Mammary microvascular endothelial cell (primary cell): ENCODE data around the gene ZBBX. TPM values are rescaled to one million over a fixed set of nuclear protein-coding genes. Genes with fewer than 3 reads are reported as not detected.

ENCODE experiments used
- total RNA-seq: library from RNA; depleted of rRNA; stranded (reverse); fragments of >200 nt; gene quantifications from 2 replicates; pipeline ENCODE4 v1.2.3, GENCODE V29; 2015

ZBBX gene
- not detected in 2 replicates for total RNA-seq

GRCh38 chr3:167380004-167380689 lies at the start of gene ZBBX:
Gene ZBBX (minus strand): TSS chr3:167380297. CDS start chr3:167372901, 7,396 bp downstream.

Other genes starting within 250 kb of the ZBBX start
- gene SERPINI2, start 93.7 kb upstream of the ZBBX start, total RNA-seq, result not detected in 2 replicates